DOHH2 (cell line): ENCODE measurements around the gene PCSK7.

Source experiments
- H3F3A ChIP-seq: fragments of 200-600 bp; sonication (generic), shearing (Covaris generic); 2 replicates; pipeline ENCODE4 v1.6.0; 2016; ENCODE audit warnings: antibody characterized with exemption, mild to moderate bottlenecking; ENCODE audit not compliant: control insufficient read depth, insufficient read depth
- H3K27ac ChIP-seq: fragments of 200-600 bp; sonication (generic); 2 replicates; pipeline ENCODE4 v1.5.1; 2014; ENCODE audit warnings: low read depth, mild to moderate bottlenecking, low read length, moderate library complexity
- H3K27me3 ChIP-seq: fragments of 200-600 bp; sonication (generic); 2 replicates; pipeline ENCODE4 v1.6.1; 2014; ENCODE audit warnings: mild to moderate bottlenecking, low read length, mixed read lengths; ENCODE audit not compliant: control insufficient read depth
- H3K36me3 ChIP-seq: fragments of 200-600 bp; sonication (generic); 2 replicates; pipeline ENCODE4 v1.6.1; 2014; ENCODE audit warnings: mild to moderate bottlenecking, low read length, moderate library complexity, mixed read lengths; ENCODE audit not compliant: control insufficient read depth
- H3K4me1 ChIP-seq: fragments of 200-600 bp; sonication (generic); 2 replicates; pipeline ENCODE4 v1.6.1; 2014; ENCODE audit warnings: mild to moderate bottlenecking, low read length, mixed read lengths; ENCODE audit not compliant: control insufficient read depth
- H3K4me2 ChIP-seq: fragments of 200-600 bp; sonication (generic); 2 replicates; pipeline ENCODE4 v1.6.0; 2014; ENCODE audit warnings: mild to moderate bottlenecking, low read length, moderate library complexity
- H3K4me3 ChIP-seq: fragments of 200-600 bp; sonication (generic); 2 replicates; pipeline ENCODE4 v1.5.1; 2014; ENCODE audit warnings: mild to moderate bottlenecking, low read length, mixed read lengths
- H3K79me2 ChIP-seq: fragments of 200-600 bp; sonication (generic); 2 replicates; pipeline ENCODE4 v1.6.1; 2014; ENCODE audit warnings: mild to moderate bottlenecking, low read length, mixed read lengths; ENCODE audit not compliant: control insufficient read depth
- H3K9me2 ChIP-seq: fragments of 200-600 bp; sonication (generic); replicated peaks from 2 replicates; pipeline ENCODE4 v1.6.1; 2014; ENCODE audit warnings: mild to moderate bottlenecking, low read length, mixed read lengths; ENCODE audit not compliant: control insufficient read depth
- H3K9me3 ChIP-seq: fragments of 200-600 bp; sonication (generic); 2 replicates; pipeline ENCODE4 v1.6.1; 2014; ENCODE audit warnings: antibody characterized with exemption, low read length, mixed read lengths; ENCODE audit not compliant: control insufficient read depth, insufficient read depth
- H4K20me1 ChIP-seq: fragments of 200-600 bp; sonication (generic); 2 replicates; pipeline ENCODE4 v1.6.0; 2014; ENCODE audit warnings: low read depth, mild to moderate bottlenecking, antibody characterized with exemption, low read length, moderate library complexity; ENCODE audit not compliant: control insufficient read depth, insufficient read depth
- EZH2phosphoT487 ChIP-seq: fragments of 200-600 bp; sonication (generic); IDR thresholded peaks from 2 replicates; pipeline ENCODE4 v1.6.1; 2017; ENCODE audit warnings: borderline replicate concordance, mild to moderate bottlenecking, antibody characterized with exemption, low read length, moderate library complexity, mixed read lengths
- TF ChIP-seq, protein P1 (sequence below): fragments of 200-600 bp; sonication (generic); IDR thresholded peaks from one replicate; pipeline ENCODE4 v1.5.1; 2014; ENCODE audit warnings: antibody characterized with exemption, mild to moderate bottlenecking, low read depth, low read length; ENCODE audit not compliant: poor library complexity, severe bottlenecking

PCSK7 gene

DNA sequence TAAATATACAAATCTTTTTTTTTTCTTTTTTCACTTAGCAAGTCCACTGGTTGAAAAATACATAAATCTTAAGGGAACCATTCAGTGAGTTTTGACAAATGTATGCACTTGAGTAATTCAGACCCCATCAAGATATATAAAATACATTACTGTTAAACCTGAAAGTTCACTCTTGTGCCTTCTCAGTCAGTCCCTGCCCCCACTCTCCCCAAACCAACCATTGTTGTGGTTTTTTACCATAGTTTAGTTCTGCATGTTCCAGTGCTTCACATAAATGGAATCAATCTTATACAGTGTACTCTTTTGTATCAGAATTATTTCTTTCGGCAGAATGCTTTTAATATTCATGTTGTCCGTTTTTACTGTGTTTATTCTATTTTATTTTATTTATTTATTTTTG, 26.7 kb upstream of the PCSK7 start:
- no peaks in the 10 kb centered on the region for H3K36me3 ChIP-seq
- H4K20me1 ChIP-seq: no peaks in the 10 kb centered on the region
- H3K4me3 ChIP-seq: no peak overlapping the region
- no peaks in the 10 kb centered on the region for H3K9me3 ChIP-seq
- no peaks in the 10 kb centered on the region for H3K27me3 ChIP-seq
- no peak overlapping the region for H3K27ac ChIP-seq
- no peak for TF ChIP-seq EZH2phosphoT487
- no peaks in the 10 kb centered on the region for H3K4me1 ChIP-seq
- no peaks in the 10 kb centered on the region for H3K79me2 ChIP-seq
- no peaks in the 10 kb centered on the region for H3F3A ChIP-seq
- H3K4me2 ChIP-seq: no peak overlapping the region
- no peaks in the 10 kb centered on the region for H3K9me2 ChIP-seq

DNA sequence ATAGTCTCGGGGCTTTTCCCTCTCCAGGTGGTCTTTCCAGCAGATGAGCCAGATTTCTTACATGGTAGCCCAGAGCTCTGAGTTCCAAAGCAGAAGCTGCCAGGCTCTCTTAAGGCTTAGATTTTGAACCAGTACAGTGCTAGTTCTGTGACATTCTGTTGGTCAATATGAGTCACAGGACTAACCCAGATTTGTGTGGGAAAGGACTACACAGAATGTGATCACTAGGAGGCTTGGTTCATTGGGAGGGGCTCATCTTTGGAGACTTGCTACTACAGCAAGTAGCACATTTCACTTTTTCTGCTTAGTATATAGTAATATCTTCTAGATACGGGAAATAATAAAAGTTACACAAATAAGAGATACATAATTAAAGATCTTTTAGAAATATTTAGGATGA, 24.7 kb upstream of the PCSK7 start:
- no peaks in the 10 kb centered on the region for H3K79me2 ChIP-seq
- no peaks in the 10 kb centered on the region for H4K20me1 ChIP-seq

DNA sequence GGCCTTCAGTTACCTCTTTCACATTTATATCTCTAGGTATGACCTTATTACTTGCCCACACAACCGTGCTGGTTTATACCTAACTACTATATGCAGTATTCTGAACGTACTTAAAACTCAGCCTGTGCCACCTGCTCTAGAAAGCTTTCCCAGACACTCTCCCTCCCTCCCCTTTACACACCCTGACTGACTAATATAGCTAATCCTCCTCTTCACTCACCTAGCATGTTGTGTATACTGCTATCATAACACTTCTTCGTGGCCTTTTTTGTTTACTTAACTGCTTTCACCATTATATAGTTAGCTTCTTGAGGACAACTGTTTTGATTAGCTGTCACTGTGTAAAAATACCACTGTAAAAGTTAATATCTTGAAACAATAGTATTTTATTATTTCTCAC, 24.1 kb upstream of the PCSK7 start:
- Histone ChIP-seq H3K27me3 (no peaks in the 10 kb centered on the region), H3K9me3 (no peaks in the 10 kb centered on the region), H3K4me1 (no peaks in the 10 kb centered on the region), H3F3A (no peaks in the 10 kb centered on the region), H3K79me2 (no peaks in the 10 kb centered on the region), H3K36me3 (no peaks in the 10 kb centered on the region), H3K27ac (no peak overlapping the region), H3K4me2 (no peak overlapping the region), H4K20me1 (no peaks in the 10 kb centered on the region), H3K9me2 (no peaks in the 10 kb centered on the region), H3K4me3 (no peak overlapping the region)
- TF ChIP-seq EZH2phosphoT487: no peak
- TF ChIP-seq, protein P1, sequence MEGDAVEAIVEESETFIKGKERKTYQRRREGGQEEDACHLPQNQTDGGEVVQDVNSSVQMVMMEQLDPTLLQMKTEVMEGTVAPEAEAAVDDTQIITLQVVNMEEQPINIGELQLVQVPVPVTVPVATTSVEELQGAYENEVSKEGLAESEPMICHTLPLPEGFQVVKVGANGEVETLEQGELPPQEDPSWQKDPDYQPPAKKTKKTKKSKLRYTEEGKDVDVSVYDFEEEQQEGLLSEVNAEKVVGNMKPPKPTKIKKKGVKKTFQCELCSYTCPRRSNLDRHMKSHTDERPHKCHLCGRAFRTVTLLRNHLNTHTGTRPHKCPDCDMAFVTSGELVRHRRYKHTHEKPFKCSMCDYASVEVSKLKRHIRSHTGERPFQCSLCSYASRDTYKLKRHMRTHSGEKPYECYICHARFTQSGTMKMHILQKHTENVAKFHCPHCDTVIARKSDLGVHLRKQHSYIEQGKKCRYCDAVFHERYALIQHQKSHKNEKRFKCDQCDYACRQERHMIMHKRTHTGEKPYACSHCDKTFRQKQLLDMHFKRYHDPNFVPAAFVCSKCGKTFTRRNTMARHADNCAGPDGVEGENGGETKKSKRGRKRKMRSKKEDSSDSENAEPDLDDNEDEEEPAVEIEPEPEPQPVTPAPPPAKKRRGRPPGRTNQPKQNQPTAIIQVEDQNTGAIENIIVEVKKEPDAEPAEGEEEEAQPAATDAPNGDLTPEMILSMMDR: no peak

More for the DNA sequence above, 24.7 kb upstream of the PCSK7 start:
- Histone ChIP-seq H3K4me2 (no peak overlapping the region), H3K27me3 (no peaks in the 10 kb centered on the region), H3K36me3 (no peaks in the 10 kb centered on the region), H3K9me3 (no peaks in the 10 kb centered on the region), H3K4me3 (no peak overlapping the region), H3K9me2 (no peaks in the 10 kb centered on the region), H3K27ac (no peak overlapping the region), H3F3A (no peaks in the 10 kb centered on the region), H3K4me1 (no peaks in the 10 kb centered on the region)
- TF ChIP-seq, protein P1: no peak
- no peak for TF ChIP-seq EZH2phosphoT487

DNA sequence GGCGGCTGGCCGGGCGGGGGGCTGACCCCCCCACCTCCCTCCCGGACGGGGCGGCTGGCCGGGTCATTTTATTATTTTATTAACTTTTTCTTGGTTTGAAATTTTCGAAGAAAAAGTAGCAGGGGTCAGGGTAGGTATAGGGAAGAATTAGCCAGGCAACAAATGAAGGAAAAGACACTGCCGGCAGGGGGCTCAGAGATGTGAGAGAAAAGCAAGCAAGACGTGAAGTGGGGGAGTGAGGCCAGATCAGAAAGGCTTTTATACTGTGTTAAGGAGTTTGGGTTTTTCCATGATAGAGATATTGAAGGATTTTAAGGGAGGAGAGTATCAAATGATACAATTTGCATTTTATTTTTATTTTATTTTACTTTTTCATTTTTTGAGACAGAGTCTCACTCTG, 19.6 kb upstream of the PCSK7 start:
- H4K20me1 ChIP-seq: no peaks in the 10 kb centered on the region
- peaks cover 15% of the 10 kb centered on the region for H3K36me3 ChIP-seq
- TF ChIP-seq, protein P1: no peak
- TF ChIP-seq EZH2phosphoT487: no peak
- H3K4me1 ChIP-seq: no peaks in the 10 kb centered on the region
- no peaks in the 10 kb centered on the region for H3K9me2 ChIP-seq
- no peaks in the 10 kb centered on the region for H3K79me2 ChIP-seq
- H3K4me3 ChIP-seq: no peak overlapping the region
- H3K27ac ChIP-seq: no peak overlapping the region
- H3F3A ChIP-seq: peaks cover 2% of the 10 kb centered on the region; the same call in 1 of the 2 replicates
- no peak overlapping the region for H3K4me2 ChIP-seq
- no peaks in the 10 kb centered on the region for H3K9me3 ChIP-seq
- no peaks in the 10 kb centered on the region for H3K27me3 ChIP-seq
